Osteocyte (in vitro differentiated cells): Measurements from ENCODE around the gene UTRN. TPM values are rescaled to one million over a fixed set of nuclear protein-coding genes. Genes with fewer than 3 reads are reported as not detected.

Source experiments
- DNase-seq: peaks from one replicate; pipeline ENCODE4 v3.0.0; 2021; ENCODE audit warnings: mixed read lengths; ENCODE audit not compliant: unreplicated experiment; ENCODE audit errors: extremely low spot score
- H3K27ac Mint-ChIP-seq: one replicate; pipeline ENCODE4 v1.8.0; 2021; ENCODE audit warnings: mild to moderate bottlenecking, mixed read lengths; ENCODE audit not compliant: unreplicated experiment
- H3K27me3 Mint-ChIP-seq: one replicate; pipeline ENCODE4 v1.8.0; 2021; ENCODE audit warnings: mixed read lengths; ENCODE audit not compliant: unreplicated experiment
- H3K36me3 Mint-ChIP-seq: one replicate; pipeline ENCODE4 v1.8.0; 2021; ENCODE audit warnings: mixed read lengths; ENCODE audit not compliant: unreplicated experiment
- H3K4me1 Mint-ChIP-seq: one replicate; pipeline ENCODE4 v1.8.0; 2021; ENCODE audit warnings: mixed read lengths; ENCODE audit not compliant: unreplicated experiment
- H3K4me3 Mint-ChIP-seq: one replicate; pipeline ENCODE4 v1.8.0; 2021; ENCODE audit warnings: mild to moderate bottlenecking, moderate library complexity, mixed read lengths; ENCODE audit not compliant: unreplicated experiment
- H3K9me3 Mint-ChIP-seq: one replicate; pipeline ENCODE4 v1.8.0; 2021; ENCODE audit warnings: mixed read lengths; ENCODE audit not compliant: unreplicated experiment
- total RNA-seq: library from RNA; stranded (reverse); gene quantifications from 2 replicates; pipeline ENCODE4 v1.2.1, GENCODE V29; 2021
- TF ChIP-seq, protein P1 (sequence below): fragments of 200-600 bp; sonication (generic); IDR thresholded peaks from 2 replicates; pipeline ENCODE4 v1.5.0; 2021; ENCODE audit warnings: antibody characterized with exemption, mild to moderate bottlenecking, moderate library complexity

Gene UTRN
- total RNA-seq, 1 donor from 2014 or later, result 144 TPM

DNA sequence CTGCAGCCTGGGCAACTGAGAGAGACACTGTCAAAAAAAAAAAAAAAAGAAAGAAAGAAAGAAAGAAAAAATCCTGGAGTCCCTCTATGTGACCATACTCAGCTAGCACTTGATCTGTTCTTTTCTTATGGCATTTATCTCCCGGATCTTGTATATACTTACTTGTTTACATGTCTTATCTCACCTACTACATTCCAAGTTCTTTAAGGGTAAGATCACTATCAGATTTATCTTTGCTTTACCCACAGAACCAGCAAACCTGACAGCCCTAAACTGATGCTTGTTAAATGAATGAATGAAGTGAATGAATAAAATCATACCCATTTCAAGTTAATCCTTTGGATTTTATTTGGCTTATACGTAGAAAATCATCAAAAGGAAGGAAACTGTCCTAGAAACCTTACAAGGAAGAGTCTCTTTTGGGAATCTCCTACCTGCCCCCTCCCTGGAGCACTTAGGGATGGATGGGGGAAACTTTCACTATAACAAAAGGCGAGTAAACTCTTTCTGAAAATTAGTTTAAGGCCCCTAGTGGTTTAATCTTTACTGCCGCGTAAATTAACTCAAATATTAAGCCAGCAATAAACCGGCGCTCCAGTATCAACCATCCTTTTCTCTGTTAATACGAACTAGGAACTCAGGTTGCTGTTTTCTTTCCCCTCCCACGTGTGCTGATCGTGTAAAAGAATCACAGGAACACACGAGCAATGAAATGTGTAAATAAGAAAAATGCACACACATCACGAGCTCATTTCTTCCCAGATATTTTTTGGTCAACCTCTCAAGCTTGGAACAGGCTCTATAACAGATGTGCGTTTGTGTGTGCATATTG is 1.3 kb upstream of the UTRN start:
- peaks cover 25% of the 10 kb centered on the region for H3K4me1 Mint-ChIP-seq
- DNase-seq, result no peak
- H3K36me3 Mint-ChIP-seq, result peaks cover 1% of the 10 kb centered on the region
- TF ChIP-seq, protein P1, sequence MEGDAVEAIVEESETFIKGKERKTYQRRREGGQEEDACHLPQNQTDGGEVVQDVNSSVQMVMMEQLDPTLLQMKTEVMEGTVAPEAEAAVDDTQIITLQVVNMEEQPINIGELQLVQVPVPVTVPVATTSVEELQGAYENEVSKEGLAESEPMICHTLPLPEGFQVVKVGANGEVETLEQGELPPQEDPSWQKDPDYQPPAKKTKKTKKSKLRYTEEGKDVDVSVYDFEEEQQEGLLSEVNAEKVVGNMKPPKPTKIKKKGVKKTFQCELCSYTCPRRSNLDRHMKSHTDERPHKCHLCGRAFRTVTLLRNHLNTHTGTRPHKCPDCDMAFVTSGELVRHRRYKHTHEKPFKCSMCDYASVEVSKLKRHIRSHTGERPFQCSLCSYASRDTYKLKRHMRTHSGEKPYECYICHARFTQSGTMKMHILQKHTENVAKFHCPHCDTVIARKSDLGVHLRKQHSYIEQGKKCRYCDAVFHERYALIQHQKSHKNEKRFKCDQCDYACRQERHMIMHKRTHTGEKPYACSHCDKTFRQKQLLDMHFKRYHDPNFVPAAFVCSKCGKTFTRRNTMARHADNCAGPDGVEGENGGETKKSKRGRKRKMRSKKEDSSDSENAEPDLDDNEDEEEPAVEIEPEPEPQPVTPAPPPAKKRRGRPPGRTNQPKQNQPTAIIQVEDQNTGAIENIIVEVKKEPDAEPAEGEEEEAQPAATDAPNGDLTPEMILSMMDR, result peak; percentile 41
- no peaks in the 10 kb centered on the region for H3K9me3 Mint-ChIP-seq
- H3K27ac Mint-ChIP-seq, result peak overlapping the region; percentile 96
- H3K4me3 Mint-ChIP-seq, result peak overlapping the region; percentile 97
- no peaks in the 10 kb centered on the region for H3K27me3 Mint-ChIP-seq

DNA sequence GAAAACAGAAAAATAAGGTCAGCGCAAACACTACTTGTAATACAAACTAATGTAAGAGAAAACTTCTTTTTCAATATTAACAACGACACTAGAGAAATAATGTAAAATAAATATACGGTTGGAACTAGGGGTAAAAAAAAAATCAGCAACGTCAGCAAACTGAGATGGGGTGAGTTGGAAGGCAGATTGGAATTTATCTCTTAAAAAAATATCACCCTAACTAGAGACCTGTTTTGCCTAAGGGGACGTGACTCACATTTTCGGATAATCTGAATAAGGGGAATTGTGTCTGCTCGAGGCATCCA is 705 bp upstream of the UTRN start:
- H3K36me3 Mint-ChIP-seq, result peaks cover 5% of the 10 kb centered on the region
- TF ChIP-seq, protein P1, result no peak
- H3K9me3 Mint-ChIP-seq, result no peaks in the 10 kb centered on the region
- no peak for DNase-seq
- peak overlapping the region; percentile 96 for H3K27ac Mint-ChIP-seq
- no peaks in the 10 kb centered on the region for H3K27me3 Mint-ChIP-seq
- peak overlapping the region; percentile 97 for H3K4me3 Mint-ChIP-seq
- peaks cover 26% of the 10 kb centered on the region for H3K4me1 Mint-ChIP-seq

DNA sequence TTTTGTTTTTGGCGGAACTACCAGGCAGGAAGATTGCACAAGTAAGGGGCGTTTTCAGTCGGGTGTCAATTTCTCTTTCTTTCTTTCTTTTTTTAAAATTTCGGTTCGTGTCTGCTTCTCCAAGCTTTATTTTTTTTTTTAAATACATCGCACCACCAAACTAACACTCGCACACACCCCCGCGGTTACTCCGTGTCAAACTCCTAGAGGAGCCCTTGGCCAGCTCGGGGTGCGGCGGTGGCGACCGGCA is 338 bp downstream of the UTRN start:
- peaks cover 26% of the 10 kb centered on the region for H3K4me1 Mint-ChIP-seq
- H3K27ac Mint-ChIP-seq, result peak overlapping the region; percentile 96
- no peak for DNase-seq
- H3K27me3 Mint-ChIP-seq, result no peaks in the 10 kb centered on the region
- H3K36me3 Mint-ChIP-seq, result peaks cover 7% of the 10 kb centered on the region
- peak overlapping the region; percentile 97 for H3K4me3 Mint-ChIP-seq
- TF ChIP-seq, protein P1, result no peak
- no peaks in the 10 kb centered on the region for H3K9me3 Mint-ChIP-seq

DNA sequence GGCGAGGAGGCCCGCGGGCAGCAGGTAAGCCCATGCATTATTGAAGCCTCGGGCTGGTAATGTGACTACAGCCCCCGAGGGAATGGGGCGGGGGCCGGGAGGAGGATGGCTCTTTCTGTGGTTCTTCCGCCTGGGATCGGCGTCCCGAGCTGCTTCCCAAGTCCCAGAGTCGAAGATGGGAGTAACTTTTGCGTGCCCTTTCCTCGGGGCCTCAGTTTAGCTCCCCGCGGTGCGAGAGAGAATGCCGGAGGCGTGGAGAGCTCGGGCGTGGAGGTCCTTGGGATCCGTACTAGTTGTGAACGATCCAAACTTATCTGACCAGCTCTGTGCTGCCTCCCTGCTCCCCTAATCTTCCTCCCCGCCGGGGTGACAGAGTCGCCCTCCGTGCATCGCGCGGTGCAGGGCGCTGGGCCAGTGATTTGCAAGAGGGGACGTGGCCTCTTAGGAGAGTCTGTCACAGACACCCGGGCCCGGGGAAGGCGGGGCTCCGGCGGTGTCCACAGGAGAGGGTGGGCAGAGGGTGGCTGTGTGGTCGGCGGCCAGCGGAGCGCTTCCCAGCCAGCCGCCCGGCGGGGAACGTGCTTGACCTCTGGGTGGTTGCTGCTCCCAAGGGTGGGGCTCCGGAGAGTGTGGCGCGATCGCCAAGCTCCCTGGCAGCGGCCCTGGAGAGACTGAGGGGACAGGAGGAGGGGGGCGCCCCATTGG is 815 bp downstream of the UTRN start:
- H3K36me3 Mint-ChIP-seq, result peaks cover 8% of the 10 kb centered on the region
- H3K27me3 Mint-ChIP-seq, result no peaks in the 10 kb centered on the region
- peak; percentile 87 for DNase-seq
- H3K4me1 Mint-ChIP-seq, result peaks cover 26% of the 10 kb centered on the region
- H3K27ac Mint-ChIP-seq, result peak overlapping the region; percentile 96
- no peaks in the 10 kb centered on the region for H3K9me3 Mint-ChIP-seq
- TF ChIP-seq, protein P1, result no peak
- H3K4me3 Mint-ChIP-seq, result peak overlapping the region; percentile 97
